ENCODE measurements around the gene RYR2.

GRCh38 chr1:237812061-237812460, 770.1 kb downstream of the RYR2 start:
- TF ChIP-seq, protein P1, sequence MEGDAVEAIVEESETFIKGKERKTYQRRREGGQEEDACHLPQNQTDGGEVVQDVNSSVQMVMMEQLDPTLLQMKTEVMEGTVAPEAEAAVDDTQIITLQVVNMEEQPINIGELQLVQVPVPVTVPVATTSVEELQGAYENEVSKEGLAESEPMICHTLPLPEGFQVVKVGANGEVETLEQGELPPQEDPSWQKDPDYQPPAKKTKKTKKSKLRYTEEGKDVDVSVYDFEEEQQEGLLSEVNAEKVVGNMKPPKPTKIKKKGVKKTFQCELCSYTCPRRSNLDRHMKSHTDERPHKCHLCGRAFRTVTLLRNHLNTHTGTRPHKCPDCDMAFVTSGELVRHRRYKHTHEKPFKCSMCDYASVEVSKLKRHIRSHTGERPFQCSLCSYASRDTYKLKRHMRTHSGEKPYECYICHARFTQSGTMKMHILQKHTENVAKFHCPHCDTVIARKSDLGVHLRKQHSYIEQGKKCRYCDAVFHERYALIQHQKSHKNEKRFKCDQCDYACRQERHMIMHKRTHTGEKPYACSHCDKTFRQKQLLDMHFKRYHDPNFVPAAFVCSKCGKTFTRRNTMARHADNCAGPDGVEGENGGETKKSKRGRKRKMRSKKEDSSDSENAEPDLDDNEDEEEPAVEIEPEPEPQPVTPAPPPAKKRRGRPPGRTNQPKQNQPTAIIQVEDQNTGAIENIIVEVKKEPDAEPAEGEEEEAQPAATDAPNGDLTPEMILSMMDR (IDR thresholded peaks at IDR 0.05): no peak
- TF ChIP-seq POLR2A (IDR thresholded peaks at IDR 0.05): no peak
